Activated CD8-positive, alpha-beta memory T cell treated with anti-CD3 and anti-CD28 coated beads, Interleukin-2, amount 50 U/mL, for 1 hour (primary cell): ENCODE data around the gene FGFR3.
"Not testable (repeated sequence)": the region's sequence is repeated elsewhere in the genome, so short reads cannot be mapped to it uniquely, and the experiment has no call there.

Experiments used
- DNase-seq: peaks from one replicate; pipeline ENCODE4 v3.0.0-alpha.2; 2020; ENCODE audit errors: extremely low read depth

Gene FGFR3

GRCh38 chr4:1842339-1842895, 49.3 kb downstream of the FGFR3 start:
- no peak for DNase-seq

- no peak for DNase-seq
Observed at GRCh38 chr4:1842993-1843448, 49.9 kb downstream of the FGFR3 start.

DNA sequence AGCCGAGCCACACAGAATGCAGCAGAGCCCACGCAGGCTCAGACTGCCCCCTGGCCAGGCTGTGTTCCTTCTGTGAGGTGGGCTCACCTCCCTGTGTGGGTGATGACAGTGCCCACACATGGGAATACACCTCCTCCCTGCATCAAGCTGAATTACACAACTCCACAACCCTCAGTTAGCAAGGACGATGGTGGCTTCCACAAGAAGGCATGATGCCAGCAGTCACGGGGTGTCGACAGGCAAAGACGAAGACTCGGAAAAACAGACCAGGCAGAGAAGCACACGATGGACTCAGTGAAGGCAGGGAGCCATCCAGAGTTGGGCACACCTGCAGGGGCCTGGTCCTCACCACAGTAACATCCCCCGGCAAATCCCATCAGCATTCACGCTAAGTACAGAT, 50.8 kb downstream of the FGFR3 start:
- DNase-seq = no peak

DNA sequence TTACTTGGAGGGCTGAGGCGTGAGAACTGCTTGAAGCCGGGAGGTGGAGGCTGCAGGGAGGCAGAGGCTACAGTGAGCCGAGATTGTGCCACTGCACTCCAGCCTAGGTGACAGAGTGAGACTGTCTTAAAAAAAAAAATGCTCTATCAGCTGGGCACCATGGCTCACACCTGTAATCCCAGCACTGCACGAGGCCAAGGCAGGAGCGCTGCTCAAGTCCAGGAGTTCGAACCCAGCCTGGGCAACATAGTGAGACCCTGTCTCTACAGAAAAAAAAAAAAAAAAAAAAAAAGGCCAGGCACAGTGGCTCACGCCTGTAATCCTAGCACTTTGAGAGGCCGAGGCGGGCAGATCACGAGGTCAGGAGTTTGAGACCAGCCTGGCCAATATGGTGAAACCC, 51.5 kb downstream of the FGFR3 start:
- DNase-seq = not testable (repeated sequence)

- DNase-seq = no peak
Observed at GRCh38 chr4:1846580-1846979, 53.5 kb downstream of the FGFR3 start.

GRCh38 chr4:1850276-1850675, 57.2 kb downstream of the FGFR3 start:
- no peak for DNase-seq

GRCh38 chr4:1851160-1851559, 58.1 kb downstream of the FGFR3 start:
- no peak for DNase-seq

- DNase-seq = no peak
Observed at GRCh38 chr4:1851575-1852410, 58.7 kb downstream of the FGFR3 start.

GRCh38 chr4:1852904-1853623, 60.0 kb downstream of the FGFR3 start:
- DNase-seq = no peak

DNA sequence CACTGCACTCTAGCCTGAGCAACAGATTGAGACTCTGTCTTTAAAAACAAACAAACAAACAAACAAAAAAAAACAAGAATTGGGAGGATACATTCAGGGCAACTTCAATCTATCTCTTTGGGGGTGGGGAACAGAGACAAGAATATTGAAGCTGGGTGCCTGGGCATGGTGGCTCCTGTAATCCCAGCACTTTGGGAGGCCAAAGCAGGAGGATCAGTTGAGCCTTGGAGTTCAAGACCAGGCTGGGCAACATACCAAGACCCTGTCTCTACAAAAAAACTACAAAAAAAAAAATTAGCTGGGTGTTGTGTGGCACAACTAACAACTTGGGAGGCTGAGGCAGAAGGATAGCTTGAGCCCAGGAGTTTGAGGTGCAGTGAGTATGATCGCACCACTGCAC, 61.7 kb downstream of the FGFR3 start:
- DNase-seq = no peak

- DNase-seq = no peak
Observed at GRCh38 chr4:1855333-1856070, 62.4 kb downstream of the FGFR3 start.

DNA sequence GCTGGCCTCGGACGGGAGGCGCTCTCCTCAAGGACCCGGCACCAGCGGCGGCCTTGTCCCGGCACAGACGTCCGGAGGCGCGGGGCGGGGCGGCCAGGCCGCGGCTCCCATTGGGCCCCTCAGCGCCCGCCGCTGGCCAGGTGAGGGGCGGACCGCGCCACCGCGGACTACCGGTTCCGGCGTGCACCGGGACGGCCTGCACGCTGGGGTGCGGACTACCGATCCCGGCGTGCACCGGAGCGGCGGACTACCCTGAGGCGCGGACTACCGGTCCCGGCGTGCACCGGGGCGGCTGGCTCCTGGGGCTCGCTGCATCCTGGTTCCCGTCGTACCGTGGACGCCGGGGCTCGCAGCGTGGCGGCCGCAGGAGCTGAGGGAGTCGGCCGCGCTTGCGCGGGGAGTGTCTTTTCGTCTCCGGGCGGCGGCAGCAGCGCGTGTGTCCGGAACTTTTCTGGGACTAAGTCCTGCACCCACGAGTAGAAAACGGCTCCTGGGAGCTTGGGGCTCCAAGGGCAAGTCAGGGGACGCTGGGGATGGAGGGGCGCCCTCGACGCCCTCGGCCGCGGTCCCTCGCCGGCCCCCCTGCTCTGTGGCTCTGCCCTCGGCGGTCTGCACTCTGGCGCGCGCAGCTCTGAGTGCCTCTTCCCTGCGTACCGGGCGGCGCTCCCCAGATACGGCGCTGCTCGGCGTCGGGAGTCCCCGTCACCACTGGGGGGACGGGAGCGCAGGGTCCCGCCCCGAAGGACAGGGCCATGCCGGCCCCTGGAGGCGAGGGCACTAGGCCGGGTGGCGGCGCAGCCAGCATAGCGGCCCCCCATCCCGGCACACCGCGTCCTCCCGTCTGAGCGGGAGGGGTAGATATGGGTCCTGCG, 63.2 kb downstream of the FGFR3 start, which contains the start of gene LETM1:
Gene LETM1 (minus strand): TSS at position 86 of the 872 bp plus-strand sequence. CDS start 206 bp downstream, outside the sequence.
- DNase-seq = peak; percentile 77

- DNase-seq = no peak
Observed at GRCh38 chr4:1856943-1857699, 64.0 kb downstream of the FGFR3 start.

GRCh38 chr4:1857931-1858330, 64.8 kb downstream of the FGFR3 start:
- DNase-seq = no peak
